Subcutaneous abdominal adipose tissue (tissue), 5 donors: Measurements from ENCODE around the gene PRDM16.

ENCODE experiments used
- H3K27ac ChIP-seq: one replicate; pipeline ENCODE4 v1.7.0; 2013; ENCODE audit warnings: low read depth, mild to moderate bottlenecking, inconsistent platforms, low read length, moderate library complexity
- H3K27me3 ChIP-seq, 5 donors: one replicate each; pipeline ENCODE4 v1.7.0; 2013; ENCODE audit warnings: low read length in 5 of 5, inconsistent platforms in 1 of 5; ENCODE audit not compliant: control insufficient read depth in 5 of 5, insufficient read depth in 4 of 5
- H3K36me3 ChIP-seq, 5 donors: one replicate each; pipeline ENCODE4 v1.7.0; 2013; ENCODE audit warnings: low read length in 5 of 5; ENCODE audit not compliant: control insufficient read depth in 5 of 5, insufficient read depth in 5 of 5
- H3K4me1 ChIP-seq, 5 donors: one replicate each; pipeline ENCODE4 v1.7.0; 2013; ENCODE audit warnings: low read length in 5 of 5, mild to moderate bottlenecking in 3 of 5, moderate library complexity in 1 of 5; ENCODE audit not compliant: control insufficient read depth in 5 of 5, insufficient read depth in 5 of 5
- H3K4me3 ChIP-seq, 5 donors: one replicate each; pipeline ENCODE4 v1.7.0; 2013; ENCODE audit warnings: low read length in 5 of 5, low read depth in 1 of 5
- H3K9ac ChIP-seq, 5 donors: one replicate each; pipeline ENCODE4 v1.7.0; 2013; ENCODE audit warnings: low read length in 5 of 5, mild to moderate bottlenecking in 4 of 5, moderate library complexity in 3 of 5
- H3K9me3 ChIP-seq, 5 donors: one replicate each; pipeline ENCODE4 v1.7.0; 2013; ENCODE audit warnings: low read length in 5 of 5; ENCODE audit not compliant: control insufficient read depth in 5 of 5
- donor health status: healthy.
- donor health status: healthy.
- donor health status: healthy.
- donor health status: healthy.
- donor health status: healthy.

PRDM16 gene

GRCh38 chr1:3190256-3191041 is 121.4 kb downstream of the PRDM16 start:
- H3K9me3 ChIP-seq = no peaks in the 10 kb centered on the region

GRCh38 chr1:3192361-3192760 is 123.4 kb downstream of the PRDM16 start:
- Histone ChIP-seq H3K9me3 (no peaks in the 10 kb centered on the region), H3K27me3 (peaks cover 5 to 16% (median 13%) of the 10 kb centered on the region in 5 donors), H3K36me3 (no peaks in the 10 kb centered on the region), H3K9ac (no peak overlapping the region), H3K4me3 (no peak overlapping the region), H3K27ac (no peak overlapping the region), H3K4me1 (peaks cover 3 to 19% (median 13%) of the 10 kb centered on the region in 5 donors)

More at GRCh38 chr1:3190256-3191041, 121.4 kb downstream of the PRDM16 start:
- Histone ChIP-seq H3K9ac (no peak overlapping the region), H3K27ac (no peak overlapping the region), H3K4me3 (no peak overlapping the region), H3K4me1 (peaks cover 0 to 13% (median 7%) of the 10 kb centered on the region in 5 donors), H3K27me3 (peaks cover 13 to 27% (median 24%) of the 10 kb centered on the region in 5 donors), H3K36me3 (no peaks in the 10 kb centered on the region)

GRCh38 chr1:3192825-3193224 is 123.8 kb downstream of the PRDM16 start:
- no peak overlapping the region for H3K27ac ChIP-seq
- H3K9me3 ChIP-seq = no peaks in the 10 kb centered on the region
- H3K36me3 ChIP-seq = no peaks in the 10 kb centered on the region
- H3K9ac ChIP-seq = no peak overlapping the region
- H3K4me3 ChIP-seq = no peak overlapping the region
- peaks cover 3 to 19% (median 13%) of the 10 kb centered on the region in 5 donors for H3K4me1 ChIP-seq
- peaks cover 5 to 15% (median 10%) of the 10 kb centered on the region in 5 donors for H3K27me3 ChIP-seq

- no peak overlapping the region for H3K4me3 ChIP-seq
- no peak overlapping the region for H3K9ac ChIP-seq
- H3K27me3 ChIP-seq = peaks cover 5 to 12% (median 7%) of the 10 kb centered on the region in 5 donors
- H3K27ac ChIP-seq = no peak overlapping the region
- no peaks in the 10 kb centered on the region for H3K9me3 ChIP-seq
- no peaks in the 10 kb centered on the region for H3K36me3 ChIP-seq
- peaks cover 3 to 19% (median 13%) of the 10 kb centered on the region in 5 donors for H3K4me1 ChIP-seq
Measured at GRCh38 chr1:3193811-3194210, 124.8 kb downstream of the PRDM16 start.

GRCh38 chr1:3194760-3195479 is 125.9 kb downstream of the PRDM16 start:
- H3K27me3 ChIP-seq = peaks cover 3 to 12% (median 8%) of the 10 kb centered on the region in 5 donors
- H3K36me3 ChIP-seq = no peaks in the 10 kb centered on the region
- H3K27ac ChIP-seq = no peak overlapping the region
- H3K4me3 ChIP-seq = no peak overlapping the region
- no peak overlapping the region for H3K9ac ChIP-seq
- H3K4me1 ChIP-seq = peaks cover 3 to 19% (median 13%) of the 10 kb centered on the region in 5 donors
- H3K9me3 ChIP-seq = no peaks in the 10 kb centered on the region

- no peak overlapping the region for H3K27ac ChIP-seq
- H3K27me3 ChIP-seq = peaks cover 3 to 12% (median 8%) of the 10 kb centered on the region in 5 donors
Measured at GRCh38 chr1:3195480-3195815, 126.4 kb downstream of the PRDM16 start.

GRCh38 chr1:3195966-3196515 is 127.0 kb downstream of the PRDM16 start:
- Histone ChIP-seq H3K4me3 (no peak overlapping the region), H3K27me3 (peaks cover 5 to 12% (median 8%) of the 10 kb centered on the region in 5 donors), H3K9ac (peak overlapping the region in 1 of 5 donors; percentile 47), H3K9me3 (no peaks in the 10 kb centered on the region), H3K27ac (no peak overlapping the region), H3K36me3 (no peaks in the 10 kb centered on the region), H3K4me1 (peaks cover 3 to 19% (median 13%) of the 10 kb centered on the region in 5 donors)

More at GRCh38 chr1:3195480-3195815, 126.4 kb downstream of the PRDM16 start:
- no peak overlapping the region for H3K9ac ChIP-seq
- H3K4me1 ChIP-seq = peaks cover 3 to 19% (median 13%) of the 10 kb centered on the region in 5 donors
- H3K36me3 ChIP-seq = no peaks in the 10 kb centered on the region
- no peak overlapping the region for H3K4me3 ChIP-seq
- H3K9me3 ChIP-seq = no peaks in the 10 kb centered on the region

GRCh38 chr1:3196577-3197245 is 127.7 kb downstream of the PRDM16 start:
- H3K27ac ChIP-seq = no peak overlapping the region
- no peaks in the 10 kb centered on the region for H3K36me3 ChIP-seq
- H3K9ac ChIP-seq = no peak overlapping the region
- peaks cover 3 to 19% (median 13%) of the 10 kb centered on the region in 5 donors for H3K4me1 ChIP-seq
- peaks cover 5 to 13% (median 10%) of the 10 kb centered on the region in 5 donors for H3K27me3 ChIP-seq
- no peak overlapping the region for H3K4me3 ChIP-seq
- no peaks in the 10 kb centered on the region for H3K9me3 ChIP-seq

- H3K36me3 ChIP-seq = no peaks in the 10 kb centered on the region
- H3K27me3 ChIP-seq = peaks cover 6 to 19% (median 13%) of the 10 kb centered on the region in 5 donors
- H3K27ac ChIP-seq = no peak overlapping the region
- H3K4me3 ChIP-seq = no peak overlapping the region
- H3K9ac ChIP-seq = no peak overlapping the region
- H3K9me3 ChIP-seq = no peaks in the 10 kb centered on the region
- peaks cover 3 to 19% (median 13%) of the 10 kb centered on the region in 5 donors for H3K4me1 ChIP-seq
Measured at GRCh38 chr1:3197781-3198316, 128.8 kb downstream of the PRDM16 start.
